Measurements from ENCODE around the gene CRYBB3.
"Not testable (repeated sequence)": the region's sequence is repeated elsewhere in the genome, so short reads cannot be mapped to it uniquely, and the experiment has no call there.

The CRYBB3 gene

DNA sequence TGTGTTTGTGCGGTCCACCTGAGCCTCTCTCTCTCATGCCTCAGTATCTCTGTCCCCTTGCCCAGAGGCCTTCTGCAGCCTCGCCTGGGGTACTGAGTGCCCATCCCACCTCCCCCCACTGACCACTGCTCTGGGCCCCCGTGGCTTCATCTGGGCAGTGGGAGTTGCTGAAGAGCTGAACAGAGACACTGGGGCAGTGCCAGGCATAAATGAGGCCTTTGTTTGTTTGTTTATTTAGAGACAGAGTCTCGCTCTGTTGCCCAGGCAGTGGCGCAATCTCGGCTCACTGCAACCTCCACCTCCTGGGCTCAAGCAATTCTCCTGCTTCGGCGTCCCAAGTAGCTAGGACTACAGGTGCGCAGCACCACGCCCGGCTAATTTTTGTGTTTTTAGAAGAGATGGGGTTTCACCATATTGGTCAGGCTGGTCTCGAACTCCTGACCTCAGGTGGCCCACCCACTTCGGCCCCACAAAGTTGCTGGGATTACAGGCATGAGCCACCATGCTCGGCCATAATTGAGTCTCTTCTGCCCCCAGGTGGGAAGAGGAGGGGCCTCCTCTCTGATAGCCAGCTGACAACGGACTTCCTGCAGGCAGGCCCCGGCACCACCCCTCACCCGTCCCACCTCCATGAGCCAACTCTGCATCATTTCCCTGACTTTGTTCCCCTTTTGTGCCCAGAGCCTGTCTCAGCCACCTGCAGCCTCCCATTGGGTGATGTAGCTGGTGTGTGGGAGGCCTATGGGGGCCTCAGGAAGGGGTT, 9.3 kb downstream of the CRYBB3 start:
- Histone ChIP-seq H3K36me3 (ENCODE audit: control insufficient read depth, insufficient read depth, low read length, severe bottlenecking) (no peaks in the 10 kb centered on the region), H3K4me1 (ENCODE audit: control insufficient read depth, insufficient read depth, low read length) (no peaks in the 10 kb centered on the region), H3K27me3 (replicated peaks; ENCODE audit: control insufficient read depth, insufficient read depth, low read length) (peaks cover 8% of the 10 kb centered on the region), H3K4me3 (ENCODE audit: low read length) (no peak overlapping the region), H3K9ac (ENCODE audit: low read length) (no peak overlapping the region), H3K9me3 (ENCODE audit: control insufficient read depth, low read length) (peaks cover 8% of the 10 kb centered on the region)
- DNase-seq (ENCODE audit: low read depth), result no peak

DNA sequence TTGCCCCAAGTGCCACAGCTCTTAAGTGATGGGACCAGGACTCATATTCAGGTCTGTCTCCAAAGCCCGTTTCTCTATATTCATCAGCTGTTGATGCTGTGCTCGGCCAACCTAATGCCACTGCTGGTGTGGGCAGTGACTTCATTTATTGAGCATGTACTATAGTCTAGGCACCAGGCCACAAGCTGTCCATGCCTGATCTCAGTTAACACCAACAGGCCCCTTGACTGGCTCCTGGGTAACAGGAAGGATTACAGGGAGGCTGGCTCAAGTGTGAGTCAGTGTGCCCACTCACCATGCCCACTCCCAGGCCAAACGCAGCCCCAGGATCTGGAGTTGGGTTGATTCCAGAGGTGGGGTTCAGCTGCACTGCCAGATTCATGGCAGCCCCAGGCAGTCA, 11.1 kb downstream of the CRYBB3 start:
- DNase-seq (ENCODE audit: low read depth), result no peak
- H3K9ac ChIP-seq (ENCODE audit: low read length), result no peak overlapping the region
- no peaks in the 10 kb centered on the region for H3K4me1 ChIP-seq (ENCODE audit: control insufficient read depth, insufficient read depth, low read length)
- peaks cover 11% of the 10 kb centered on the region for H3K27me3 ChIP-seq (replicated peaks; ENCODE audit: control insufficient read depth, insufficient read depth, low read length)
- H3K9me3 ChIP-seq (ENCODE audit: control insufficient read depth, low read length), result peaks cover 8% of the 10 kb centered on the region
- H3K36me3 ChIP-seq (ENCODE audit: control insufficient read depth, insufficient read depth, low read length, severe bottlenecking), result no peaks in the 10 kb centered on the region
- no peak overlapping the region for H3K4me3 ChIP-seq (ENCODE audit: low read length)

DNA sequence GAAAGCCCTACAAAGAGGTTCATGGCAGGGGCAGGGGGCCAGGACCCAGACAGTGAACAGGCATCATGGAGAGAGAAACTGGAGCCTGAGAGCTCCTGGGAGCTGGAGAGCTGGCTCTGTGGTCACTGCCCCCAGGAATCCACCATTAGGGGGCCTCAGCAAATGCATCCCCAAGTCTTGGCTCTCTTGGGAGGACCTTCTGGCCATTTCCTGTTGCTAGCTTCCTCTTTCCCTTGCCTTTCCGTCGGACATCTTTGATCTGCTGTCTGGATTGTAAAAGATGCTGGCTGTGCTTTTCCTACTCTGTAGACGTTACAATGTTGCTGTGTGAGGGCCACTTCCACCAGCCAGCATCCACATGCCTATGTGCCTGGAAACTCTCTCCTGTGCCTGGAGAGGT, 12.7 kb downstream of the CRYBB3 start:
- H3K9ac ChIP-seq (ENCODE audit: low read length), result no peak overlapping the region
- H3K9me3 ChIP-seq (ENCODE audit: control insufficient read depth, low read length), result peaks cover 8% of the 10 kb centered on the region
- DNase-seq (ENCODE audit: low read depth), result no peak
- no peak overlapping the region for H3K4me3 ChIP-seq (ENCODE audit: low read length)
- H3K4me1 ChIP-seq (ENCODE audit: control insufficient read depth, insufficient read depth, low read length), result no peaks in the 10 kb centered on the region
- H3K36me3 ChIP-seq (ENCODE audit: control insufficient read depth, insufficient read depth, low read length, severe bottlenecking), result no peaks in the 10 kb centered on the region
- H3K27me3 ChIP-seq (replicated peaks; ENCODE audit: control insufficient read depth, insufficient read depth, low read length), result peaks cover 11% of the 10 kb centered on the region

DNA sequence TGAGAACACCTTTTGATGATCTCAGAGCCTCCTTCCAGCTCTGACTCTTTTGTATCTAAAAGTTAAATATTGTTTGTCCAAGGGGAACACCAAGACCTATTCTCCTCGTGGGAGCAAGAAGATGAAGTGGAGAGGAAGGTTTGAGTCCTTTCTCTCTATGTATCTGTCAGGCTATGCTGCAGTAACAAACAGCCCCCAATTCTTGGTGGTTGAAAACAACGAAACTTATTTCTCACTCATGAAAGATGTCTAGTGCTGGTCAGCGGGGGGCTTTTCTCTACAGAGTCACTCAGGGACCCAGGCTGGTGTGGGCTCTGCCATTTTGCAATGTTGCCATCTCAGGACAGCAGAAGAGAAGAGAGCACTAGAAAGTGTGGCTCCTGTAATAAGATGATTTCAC, 13.6 kb downstream of the CRYBB3 start:
- H3K27me3 ChIP-seq (replicated peaks; ENCODE audit: control insufficient read depth, insufficient read depth, low read length), result peaks cover 7% of the 10 kb centered on the region
- H3K9ac ChIP-seq (ENCODE audit: low read length), result no peak overlapping the region
- no peak overlapping the region for H3K4me3 ChIP-seq (ENCODE audit: low read length)
- DNase-seq (ENCODE audit: low read depth), result no peak
- H3K4me1 ChIP-seq (ENCODE audit: control insufficient read depth, insufficient read depth, low read length), result no peaks in the 10 kb centered on the region
- no peaks in the 10 kb centered on the region for H3K36me3 ChIP-seq (ENCODE audit: control insufficient read depth, insufficient read depth, low read length, severe bottlenecking)
- H3K9me3 ChIP-seq (ENCODE audit: control insufficient read depth, low read length), result peaks cover 8% of the 10 kb centered on the region

DNA sequence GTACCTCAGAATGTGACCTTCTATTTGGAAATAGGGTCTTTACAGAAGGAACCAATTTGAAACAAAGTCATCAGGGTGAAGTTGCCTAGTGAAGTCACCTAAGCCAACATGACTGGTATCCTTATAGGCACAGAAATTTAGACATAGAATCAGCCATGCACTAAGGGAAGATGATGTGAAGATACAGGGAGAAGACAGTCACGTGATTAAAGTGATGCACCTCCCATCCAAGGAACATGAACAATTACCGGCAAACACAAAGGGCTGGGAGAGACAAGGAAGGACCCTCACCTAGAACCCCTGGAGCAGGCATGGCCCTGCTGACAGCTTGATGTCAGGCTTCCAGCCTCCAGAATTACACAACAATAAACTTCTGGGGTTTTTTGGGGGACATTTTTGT, 16.6 kb downstream of the CRYBB3 start:
- no peak for DNase-seq (ENCODE audit: low read depth)
- H3K36me3 ChIP-seq (ENCODE audit: control insufficient read depth, insufficient read depth, low read length, severe bottlenecking), result no peaks in the 10 kb centered on the region
- peaks cover 8% of the 10 kb centered on the region for H3K9me3 ChIP-seq (ENCODE audit: control insufficient read depth, low read length)
- H3K4me3 ChIP-seq (ENCODE audit: low read length), result no peak overlapping the region
- no peaks in the 10 kb centered on the region for H3K4me1 ChIP-seq (ENCODE audit: control insufficient read depth, insufficient read depth, low read length)
- peaks cover 28% of the 10 kb centered on the region for H3K27me3 ChIP-seq (replicated peaks; ENCODE audit: control insufficient read depth, insufficient read depth, low read length)
- no peak overlapping the region for H3K9ac ChIP-seq (ENCODE audit: low read length)

DNA sequence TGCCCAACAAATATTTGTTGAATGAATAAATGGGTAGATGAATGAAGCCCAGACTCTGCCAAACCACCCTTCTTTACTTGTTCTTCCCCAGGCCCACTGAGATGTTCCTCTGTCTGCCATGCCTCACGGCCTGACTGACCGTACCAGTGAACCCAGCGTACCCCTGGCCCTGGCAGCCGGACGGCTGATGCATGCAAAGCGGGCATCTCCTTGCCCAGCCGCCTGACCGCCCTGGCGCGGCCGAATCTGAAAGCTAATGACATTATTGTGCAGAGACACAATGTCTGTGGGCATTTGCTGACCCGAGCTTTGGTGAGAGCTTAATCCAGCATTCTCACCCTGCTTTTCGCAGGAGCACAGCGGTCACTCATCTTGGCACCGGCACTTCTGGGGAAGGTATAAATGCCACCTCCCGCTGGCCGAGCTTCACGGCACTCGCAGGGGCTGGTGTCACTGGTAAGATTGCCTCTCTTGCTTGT, 19.6 kb downstream of the CRYBB3 start, which contains the start of gene CRYBB2:
Gene CRYBB2, plus strand, starts transcription at position 429 of the 479 bp plus-strand sequence. CDS start 1,791 bp downstream, outside the sequence.
- Histone ChIP-seq H3K27me3 (replicated peaks; ENCODE audit: control insufficient read depth, insufficient read depth, low read length) (peaks cover 46% of the 10 kb centered on the region), H3K9ac (ENCODE audit: low read length) (no peak within 1 kb of the TSS), H3K4me1 (ENCODE audit: control insufficient read depth, insufficient read depth, low read length) (no peaks in the 10 kb centered on the region), H3K36me3 (ENCODE audit: control insufficient read depth, insufficient read depth, low read length, severe bottlenecking) (no peaks in the 10 kb centered on the region), H3K4me3 (ENCODE audit: low read length) (no peak within 1 kb of the TSS), H3K9me3 (ENCODE audit: control insufficient read depth, low read length) (no peaks in the 10 kb centered on the region)
- DNase-seq (ENCODE audit: low read depth), result no peak

DNA sequence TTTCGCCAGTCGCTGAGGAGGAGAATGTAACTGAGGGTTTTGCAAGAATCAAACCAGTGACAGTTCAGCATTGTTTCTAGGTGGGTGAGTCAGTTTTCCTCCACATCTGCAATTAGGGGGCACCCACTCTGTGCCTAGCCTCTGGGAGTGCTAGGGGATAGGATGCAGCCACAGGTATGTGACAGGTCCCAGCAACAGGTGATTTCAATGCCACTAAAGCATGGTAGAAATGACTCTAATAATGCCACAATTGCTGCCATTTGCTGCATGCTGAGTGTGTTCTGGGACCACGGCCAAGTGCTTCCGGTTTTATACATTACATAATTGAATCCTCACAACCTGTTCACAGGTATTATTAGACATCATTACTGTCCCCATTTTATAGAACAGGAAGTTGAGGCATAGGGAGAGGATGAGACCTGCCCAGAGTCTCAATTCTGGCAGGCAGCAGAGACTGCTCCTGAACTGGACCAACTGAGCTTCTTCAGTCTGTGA, 20.3 kb downstream of the CRYBB3 start:
- no peak for DNase-seq (ENCODE audit: low read depth)
- no peaks in the 10 kb centered on the region for H3K9me3 ChIP-seq (ENCODE audit: control insufficient read depth, low read length)
- H3K9ac ChIP-seq (ENCODE audit: low read length), result no peak overlapping the region
- H3K4me3 ChIP-seq (ENCODE audit: low read length), result no peak overlapping the region
- H3K36me3 ChIP-seq (ENCODE audit: control insufficient read depth, insufficient read depth, low read length, severe bottlenecking), result no peaks in the 10 kb centered on the region
- H3K27me3 ChIP-seq (replicated peaks; ENCODE audit: control insufficient read depth, insufficient read depth, low read length), result peaks cover 51% of the 10 kb centered on the region
- no peaks in the 10 kb centered on the region for H3K4me1 ChIP-seq (ENCODE audit: control insufficient read depth, insufficient read depth, low read length)

DNA sequence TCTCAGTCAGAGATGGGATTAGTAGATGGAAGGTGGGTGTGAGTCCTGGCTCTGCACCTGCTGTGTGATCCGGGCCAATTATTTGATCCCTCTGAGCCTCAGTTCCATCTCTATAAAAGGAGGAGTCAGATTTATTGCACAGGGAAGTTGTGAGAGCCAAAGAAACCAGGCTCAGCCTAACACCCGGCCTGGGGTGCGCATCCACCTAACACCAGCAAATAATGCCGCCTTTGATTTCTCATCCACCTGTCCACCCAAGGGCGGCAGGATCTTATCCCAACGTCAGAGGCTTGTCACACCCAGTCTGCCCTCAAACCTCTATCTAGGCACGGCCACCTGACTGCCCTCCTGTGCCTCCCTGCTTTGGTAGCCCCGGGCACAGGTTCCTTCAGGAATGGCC, 22.1 kb downstream of the CRYBB3 start:
- no peak for DNase-seq (ENCODE audit: low read depth)
- Histone ChIP-seq H3K36me3 (ENCODE audit: control insufficient read depth, insufficient read depth, low read length, severe bottlenecking) (no peaks in the 10 kb centered on the region), H3K4me3 (ENCODE audit: low read length) (no peak overlapping the region), H3K4me1 (ENCODE audit: control insufficient read depth, insufficient read depth, low read length) (no peaks in the 10 kb centered on the region), H3K9ac (ENCODE audit: low read length) (no peak overlapping the region), H3K27me3 (replicated peaks; ENCODE audit: control insufficient read depth, insufficient read depth, low read length) (peaks cover 55% of the 10 kb centered on the region), H3K9me3 (ENCODE audit: control insufficient read depth, low read length) (no peaks in the 10 kb centered on the region)

DNA sequence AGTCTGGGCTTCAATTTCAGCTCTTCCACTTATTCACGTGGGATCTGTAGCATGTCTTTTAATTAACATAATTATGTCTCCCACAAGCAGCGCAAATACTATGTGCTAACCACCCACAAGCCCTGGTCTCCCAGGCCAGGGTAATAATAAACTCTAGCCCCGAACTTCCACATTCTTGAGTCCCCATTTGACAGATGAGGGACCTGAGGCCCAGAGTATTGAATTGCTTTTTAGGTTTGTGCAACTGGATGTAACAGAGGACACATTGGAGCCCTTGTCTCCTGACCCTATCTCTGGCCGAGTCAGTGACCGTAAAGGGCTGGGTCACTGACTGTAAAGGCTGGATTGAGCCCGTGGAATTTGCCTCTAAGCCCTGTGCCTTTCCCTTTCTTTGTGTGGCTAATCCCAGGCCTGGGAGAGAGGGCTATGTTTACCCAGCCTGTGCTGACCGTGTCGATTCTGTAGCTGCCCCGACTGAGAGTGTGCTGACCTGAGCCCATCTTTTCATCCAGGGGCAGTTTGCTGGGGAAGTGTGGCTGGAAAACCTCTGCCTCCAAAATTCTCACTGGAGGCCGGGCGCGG, 23.7 kb downstream of the CRYBB3 start:
- H3K36me3 ChIP-seq (ENCODE audit: control insufficient read depth, insufficient read depth, low read length, severe bottlenecking), result no peaks in the 10 kb centered on the region
- peaks cover 55% of the 10 kb centered on the region for H3K27me3 ChIP-seq (replicated peaks; ENCODE audit: control insufficient read depth, insufficient read depth, low read length)
- H3K4me3 ChIP-seq (ENCODE audit: low read length), result no peak overlapping the region
- DNase-seq (ENCODE audit: low read depth), result no peak
- no peaks in the 10 kb centered on the region for H3K9me3 ChIP-seq (ENCODE audit: control insufficient read depth, low read length)
- no peaks in the 10 kb centered on the region for H3K4me1 ChIP-seq (ENCODE audit: control insufficient read depth, insufficient read depth, low read length)
- H3K9ac ChIP-seq (ENCODE audit: low read length), result no peak overlapping the region

DNA sequence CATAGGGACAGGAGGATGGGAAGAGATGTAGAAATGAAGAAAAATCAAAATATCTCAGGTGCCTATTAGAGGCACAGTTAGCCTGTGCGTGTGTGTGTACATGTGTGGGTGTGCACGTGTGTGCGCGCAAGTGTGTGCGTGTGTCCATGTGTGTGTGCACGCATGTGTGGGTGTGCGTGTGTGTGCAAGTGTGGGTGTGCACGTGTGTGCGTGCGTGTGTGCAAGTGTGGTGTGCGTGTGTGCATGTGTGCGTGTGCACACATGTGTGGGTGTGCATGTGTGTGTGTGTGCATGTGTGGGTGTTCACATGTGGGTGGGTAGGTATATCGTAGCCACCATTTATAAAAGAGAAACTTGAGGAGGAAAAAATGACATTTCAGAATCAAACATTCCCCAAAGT, 29.2 kb downstream of the CRYBB3 start:
- DNase-seq (ENCODE audit: low read depth), result no peak
- peaks cover 14% of the 10 kb centered on the region for H3K27me3 ChIP-seq (replicated peaks; ENCODE audit: control insufficient read depth, insufficient read depth, low read length)
- H3K4me3 ChIP-seq (ENCODE audit: low read length), result no peak overlapping the region

DNA sequence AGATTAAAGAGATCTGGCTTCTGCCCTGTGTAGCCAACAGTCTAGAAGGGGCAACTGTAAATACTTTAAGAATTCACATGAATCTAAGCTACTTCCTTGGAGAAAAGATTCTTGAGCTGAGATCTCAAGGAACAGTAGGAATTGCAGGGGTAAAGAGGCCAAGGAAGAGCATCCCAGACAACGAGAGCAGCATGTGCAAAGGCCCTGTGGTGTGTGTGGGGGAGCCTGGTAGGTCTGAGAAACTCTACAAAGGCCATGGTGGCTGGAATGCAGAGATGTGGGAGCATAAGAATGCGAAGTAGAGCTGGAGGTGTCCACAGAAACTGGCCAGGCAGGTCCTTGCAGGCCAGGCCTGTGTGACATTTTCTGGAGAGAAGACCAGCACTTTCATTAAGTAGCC, 31.1 kb downstream of the CRYBB3 start:
- not testable (repeated sequence) for H3K36me3 ChIP-seq (ENCODE audit: control insufficient read depth, insufficient read depth, low read length, severe bottlenecking); H3K4me1 ChIP-seq (ENCODE audit: control insufficient read depth, insufficient read depth, low read length); DNase-seq (ENCODE audit: low read depth); H3K9me3 ChIP-seq (ENCODE audit: control insufficient read depth, low read length); H3K9ac ChIP-seq (ENCODE audit: low read length); H3K27me3 ChIP-seq (replicated peaks; ENCODE audit: control insufficient read depth, insufficient read depth, low read length); H3K4me3 ChIP-seq (ENCODE audit: low read length)

More for the DNA sequence above, 29.2 kb downstream of the CRYBB3 start:
- H3K9ac ChIP-seq (ENCODE audit: low read length), result no peak overlapping the region
- H3K4me1 ChIP-seq (ENCODE audit: control insufficient read depth, insufficient read depth, low read length), result no peaks in the 10 kb centered on the region
- H3K9me3 ChIP-seq (ENCODE audit: control insufficient read depth, low read length), result no peaks in the 10 kb centered on the region
- H3K36me3 ChIP-seq (ENCODE audit: control insufficient read depth, insufficient read depth, low read length, severe bottlenecking), result no peaks in the 10 kb centered on the region
